GM18907 (cell line): ENCODE measurements around the gene HSPG2.
"Not testable (repeated sequence)": the region's sequence is repeated elsewhere in the genome, so short reads cannot be mapped to it uniquely, and the experiment has no call there.

Source experiments
- ATAC-seq: cut with Tn5 transposase; IDR thresholded peaks from one replicate; pipeline ENCODE4 v1.9.1; 2021; ENCODE audit warnings: mild to moderate bottlenecking, moderate library complexity; ENCODE audit not compliant: unreplicated experiment

HSPG2 gene

GRCh38 chr1:21937034-21937371 is at the start of gene HSPG2:
Gene HSPG2 (minus strand): TSS chr1:21937310. CDS start chr1:21937217, 93 bp downstream.
- peak; percentile 31 for ATAC-seq

GRCh38 chr1:21986386-21986785 is 49.3 kb upstream of the HSPG2 start:
- not testable (repeated sequence) for ATAC-seq

GRCh38 chr1:21985893-21986292 is 48.8 kb upstream of the HSPG2 start:
- ATAC-seq = not testable (repeated sequence)

- not testable (repeated sequence) for ATAC-seq
Observed at GRCh38 chr1:21983539-21983938, 46.4 kb upstream of the HSPG2 start.

- not testable (repeated sequence) for ATAC-seq
Observed at GRCh38 chr1:21982122-21982521, 45.0 kb upstream of the HSPG2 start.

GRCh38 chr1:21981253-21981652 is 44.1 kb upstream of the HSPG2 start:
- not testable (repeated sequence) for ATAC-seq

GRCh38 chr1:21980515-21981220 is 43.6 kb upstream of the HSPG2 start:
- not testable (repeated sequence) for ATAC-seq

- not testable (repeated sequence) for ATAC-seq
Observed at GRCh38 chr1:21978209-21978608, 41.1 kb upstream of the HSPG2 start.

GRCh38 chr1:21976703-21977239 is 39.7 kb upstream of the HSPG2 start, which contains the start of gene CELA3B:
Gene CELA3B (plus strand): TSS chr1:21977022. CDS start chr1:21977040, 18 bp downstream.
- ATAC-seq = not testable (repeated sequence)

- ATAC-seq = not testable (repeated sequence)
Observed at GRCh38 chr1:21975296-21975695, 38.2 kb upstream of the HSPG2 start.

GRCh38 chr1:21974699-21975098 is 37.6 kb upstream of the HSPG2 start:
- ATAC-seq = not testable (repeated sequence)

GRCh38 chr1:21973948-21974347 is 36.8 kb upstream of the HSPG2 start:
- ATAC-seq = not testable (repeated sequence)

- ATAC-seq = not testable (repeated sequence)
Observed at GRCh38 chr1:21972973-21973441, 35.9 kb upstream of the HSPG2 start.

- ATAC-seq = not testable (repeated sequence)
Observed at GRCh38 chr1:21970523-21970922, 33.4 kb upstream of the HSPG2 start.

GRCh38 chr1:21969066-21969465 is 32.0 kb upstream of the HSPG2 start:
- not testable (repeated sequence) for ATAC-seq

GRCh38 chr1:21967216-21967615 is 30.1 kb upstream of the HSPG2 start:
- ATAC-seq = not testable (repeated sequence)

- ATAC-seq = no peak
Observed at GRCh38 chr1:21966247-21967000, 29.3 kb upstream of the HSPG2 start.

- ATAC-seq = peak; percentile 49
Observed at GRCh38 chr1:21963477-21964217, 26.5 kb upstream of the HSPG2 start.

- no peak for ATAC-seq
Observed at GRCh38 chr1:21961799-21962198, 24.7 kb upstream of the HSPG2 start.

GRCh38 chr1:21961337-21961736 is 24.2 kb upstream of the HSPG2 start:
- no peak for ATAC-seq
